Measurements from ENCODE around the gene KRTAP2-4.
"Not testable (repeated sequence)": the region's sequence is repeated elsewhere in the genome, so short reads cannot be mapped to it uniquely, and the experiment has no call there.

Gene KRTAP2-4

GRCh38 chr17:41069031-41069430, 3.4 kb upstream of the KRTAP2-4 start:
- no peak for DNase-seq

DNA sequence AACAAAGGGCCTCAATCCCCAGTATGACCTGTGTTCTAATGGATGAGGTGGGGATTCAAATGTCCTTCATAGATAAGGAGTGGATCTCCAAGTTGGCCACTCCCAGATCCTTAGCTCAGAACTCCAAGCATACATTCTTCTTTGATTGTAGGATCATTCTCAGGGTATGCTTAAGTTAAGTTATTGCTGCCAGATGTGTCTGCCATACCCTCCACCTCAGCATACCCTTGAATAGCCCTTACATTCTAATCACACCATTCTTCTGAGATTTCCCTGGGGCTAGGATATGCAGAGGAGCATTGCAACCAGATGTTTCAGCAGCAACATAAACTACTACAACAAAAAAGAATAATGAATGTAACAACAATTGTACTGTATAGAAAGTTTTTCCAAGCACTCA, 1.6 kb upstream of the KRTAP2-4 start:
- peak; percentile 62 for DNase-seq

- DNase-seq, result not testable (repeated sequence)
These were observed 526 bp downstream of the KRTAP2-4 start for GRCh38 chr17:41065016-41065689.

DNA sequence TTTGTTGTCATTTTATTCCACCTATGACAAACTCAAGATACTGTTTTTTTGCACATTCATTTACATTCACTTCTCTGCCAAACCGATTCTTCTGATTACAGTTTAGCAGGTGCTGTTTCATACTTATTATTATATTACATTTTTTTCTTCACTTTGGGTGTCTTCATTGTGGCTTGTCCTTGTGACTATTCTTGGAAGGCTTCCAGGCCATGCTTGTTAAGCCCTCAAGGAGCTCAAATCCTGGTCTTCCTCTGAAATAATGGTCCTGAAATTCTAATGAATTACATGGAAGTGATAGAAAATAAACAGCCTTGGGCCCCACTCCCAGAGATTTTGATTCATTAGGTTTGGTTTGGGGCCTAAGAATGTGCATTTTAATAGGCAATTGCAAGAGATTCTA, 1.4 kb downstream of the KRTAP2-4 start:
- DNase-seq, result no peak

DNA sequence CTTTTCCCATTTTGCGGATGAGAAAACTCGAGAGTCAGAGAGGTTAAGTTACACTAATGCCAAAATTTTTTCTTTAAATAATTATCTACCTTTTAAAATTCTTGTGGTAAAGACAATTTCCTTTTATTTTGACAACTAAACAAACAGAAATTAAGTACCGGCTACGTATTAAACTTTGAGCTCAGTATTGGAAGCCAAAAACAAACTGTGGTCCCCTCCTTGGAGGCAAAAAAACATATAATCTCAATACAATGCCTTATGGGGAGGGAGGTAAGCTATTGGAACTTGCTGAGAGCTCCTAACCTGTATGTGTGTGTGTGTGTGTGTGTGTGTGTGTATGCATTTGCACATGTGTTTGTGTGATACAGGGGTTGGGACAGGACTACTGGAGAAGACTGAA, 2.2 kb downstream of the KRTAP2-4 start:
- DNase-seq, result no peak

- DNase-seq, result peak; percentile 98
These were observed 3.7 kb downstream of the KRTAP2-4 start for GRCh38 chr17:41061964-41062363.

DNA sequence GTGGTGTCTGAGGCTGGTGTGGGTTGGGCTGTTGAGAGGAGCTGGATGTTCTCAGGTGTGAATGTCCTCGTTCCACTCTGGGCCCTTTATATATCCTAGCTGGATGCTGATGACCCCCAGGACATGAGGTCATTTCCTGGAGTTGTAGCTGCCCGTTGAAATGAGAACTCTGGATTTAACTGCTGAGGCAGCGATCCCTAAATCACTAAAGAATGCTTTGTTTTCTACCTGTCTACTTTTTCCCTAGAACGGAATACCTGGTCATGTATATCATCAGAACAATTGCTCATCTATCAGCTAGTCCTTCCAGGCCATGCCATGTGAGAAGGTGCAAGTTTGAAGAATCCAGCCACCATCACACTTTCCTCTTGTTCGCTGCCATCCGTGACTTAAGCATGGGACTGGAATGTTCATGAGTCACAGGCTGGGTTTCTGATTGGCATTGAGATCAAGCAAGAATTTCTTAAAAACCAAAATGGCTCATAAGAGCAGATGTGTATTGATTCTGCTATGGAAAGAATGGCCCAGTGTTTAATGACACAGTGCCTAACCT, 5.6 kb downstream of the KRTAP2-4 start, which contains the start of gene KRTAP2-3:
TSS of gene KRTAP2-3 (minus strand) at position 63 of the 553 bp plus-strand sequence. CDS start 64 bp downstream, outside the sequence.
- DNase-seq, result peak; percentile 98

DNA sequence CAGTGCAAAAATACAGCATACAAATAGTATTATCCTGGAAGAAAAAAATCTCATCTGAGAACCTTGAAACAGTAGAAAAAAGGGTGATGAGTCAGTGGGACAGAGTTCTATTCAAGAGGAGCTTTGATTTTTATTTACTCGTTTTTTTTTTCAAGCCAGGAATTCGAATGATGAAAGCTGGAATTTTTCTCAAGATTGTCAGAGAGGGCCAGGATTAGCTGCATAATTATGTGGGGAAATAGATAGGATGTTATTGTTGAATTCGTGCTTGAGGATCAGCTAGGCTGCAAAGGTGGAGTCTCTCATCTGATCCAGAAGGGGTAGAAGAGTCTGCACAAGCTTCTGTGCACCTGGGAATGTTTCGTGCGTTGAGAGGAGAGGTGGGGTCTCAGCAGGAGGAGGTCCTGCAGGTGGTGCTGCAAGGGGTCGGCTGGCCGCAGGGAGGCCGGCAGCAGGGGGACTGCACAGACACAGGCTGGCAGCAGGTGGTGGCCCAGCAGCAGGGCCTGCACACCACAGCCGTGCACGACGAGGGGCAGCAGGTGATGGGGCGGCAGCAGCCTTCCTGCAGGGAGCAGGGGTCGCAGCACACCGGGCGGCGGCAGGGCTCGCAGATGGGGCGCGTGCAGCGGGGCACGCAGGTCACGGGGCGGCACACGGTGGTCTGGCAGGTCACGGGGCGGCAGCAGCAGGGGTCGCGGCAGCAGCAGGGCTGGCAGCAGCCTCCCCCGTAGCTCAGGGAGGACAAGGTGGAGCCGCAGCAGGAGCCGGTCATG, 6.2 kb downstream of the KRTAP2-4 start:
- peak; percentile 96 for DNase-seq

DNA sequence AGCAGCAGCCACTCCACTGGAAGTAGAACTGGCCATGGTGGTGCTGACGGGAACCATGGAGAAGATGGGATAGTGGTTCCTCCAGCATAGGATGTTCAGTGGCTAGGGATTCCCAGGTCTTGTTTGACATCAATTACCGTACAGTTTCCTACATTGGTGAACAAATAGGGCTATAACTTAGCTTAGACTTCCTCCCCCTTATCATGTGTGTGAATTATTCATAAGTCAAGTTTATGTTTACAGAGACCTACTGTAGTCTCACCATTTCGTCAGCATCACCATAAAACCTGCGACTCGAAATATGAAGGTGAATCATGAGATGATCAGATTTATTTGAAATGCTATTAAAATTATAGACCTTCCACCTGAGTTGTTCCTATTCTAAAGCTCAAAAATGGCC, 6.9 kb downstream of the KRTAP2-4 start:
- DNase-seq, result no peak

GRCh38 chr17:41057547-41057946, 8.1 kb downstream of the KRTAP2-4 start:
- DNase-seq, result no peak

DNA sequence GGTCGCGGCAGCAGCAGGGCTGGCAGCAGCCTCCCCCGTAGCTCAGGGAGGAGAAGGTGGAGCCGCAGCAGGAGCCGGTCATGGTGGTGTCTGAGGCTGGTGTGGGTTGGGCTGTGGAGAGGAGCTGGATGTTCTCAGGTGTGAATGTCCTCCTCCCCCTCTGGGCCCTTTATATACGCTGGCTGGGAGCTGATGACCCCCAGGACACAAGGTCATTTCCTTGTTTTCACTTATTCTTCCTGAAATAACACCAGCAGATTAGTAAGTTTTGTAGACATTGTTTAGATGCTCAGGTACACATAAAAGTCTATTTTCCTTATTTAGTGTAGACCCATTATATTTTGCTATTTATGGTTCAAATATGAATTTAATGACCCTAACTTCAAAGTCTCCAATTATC, 10.5 kb downstream of the KRTAP2-4 start, which contains the start of gene KRTAP2-2:
TSS of gene KRTAP2-2 (minus strand) at position 101 of the 400 bp plus-strand sequence. CDS start at position 82, 19 bp downstream.
- DNase-seq, result not testable (repeated sequence)

DNA sequence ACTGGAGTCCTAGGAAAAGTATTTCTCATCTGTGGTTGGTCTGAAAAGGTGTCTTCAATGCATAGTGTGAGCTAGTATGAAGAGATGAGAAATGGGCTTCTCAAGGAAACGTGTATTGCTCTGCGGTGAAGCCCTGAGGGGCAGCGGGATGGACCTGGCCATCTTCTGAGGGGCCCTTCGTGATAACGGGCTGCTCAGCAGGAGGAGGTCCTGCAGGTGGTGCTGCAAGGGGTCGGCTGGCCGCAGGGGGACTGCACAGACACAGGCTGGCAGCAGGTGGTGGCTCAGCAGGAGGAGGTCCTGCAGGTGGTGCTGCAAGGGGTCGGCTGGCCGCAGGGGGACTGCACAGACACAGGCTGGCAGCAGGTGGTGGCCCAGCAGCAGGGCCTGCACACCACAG, 11.1 kb downstream of the KRTAP2-4 start:
- not testable (repeated sequence) for DNase-seq

DNA sequence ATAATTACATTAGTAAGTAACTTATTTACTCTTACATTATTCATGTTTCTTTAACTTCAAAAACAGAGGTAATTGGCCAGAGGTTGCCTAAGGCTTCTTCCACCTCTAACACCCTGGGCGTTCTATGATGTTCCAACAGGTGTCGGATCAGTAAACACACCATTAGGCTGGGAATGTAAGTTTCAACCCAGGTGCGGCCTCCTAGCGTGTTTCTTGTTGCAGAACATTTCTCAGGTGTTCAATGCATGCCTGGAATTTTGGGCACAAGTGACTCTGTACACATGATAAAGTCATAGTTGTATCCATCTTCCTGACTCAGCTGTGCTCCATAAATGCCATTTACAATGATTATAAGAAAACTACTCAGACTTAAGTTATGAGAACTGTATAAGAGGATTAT, 11.7 kb downstream of the KRTAP2-4 start:
- no peak for DNase-seq

DNA sequence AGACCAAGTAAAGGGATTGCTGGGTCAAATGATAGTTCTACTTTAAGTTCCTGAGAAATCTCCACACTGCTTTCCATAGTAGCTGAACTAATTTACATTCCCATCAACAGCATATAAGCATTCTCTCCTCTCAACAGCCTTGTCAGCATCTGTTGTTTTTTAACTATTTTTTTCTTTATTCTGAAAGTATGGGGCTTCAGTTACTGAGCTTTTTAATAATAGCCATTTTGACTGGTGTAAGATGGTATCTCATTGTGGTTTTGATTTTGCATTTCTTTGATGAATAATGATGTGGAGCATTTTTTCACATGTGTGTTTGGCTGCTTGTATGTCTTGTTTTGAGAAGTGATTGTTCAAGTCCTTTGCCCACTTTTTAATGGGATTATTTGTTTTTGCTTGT, 13.1 kb downstream of the KRTAP2-4 start:
- peak; percentile 68 for DNase-seq

GRCh38 chr17:41049110-41049509, 16.6 kb downstream of the KRTAP2-4 start:
- DNase-seq, result peak; percentile 70

- peak; percentile 80 for DNase-seq
These were observed 17.2 kb downstream of the KRTAP2-4 start for GRCh38 chr17:41048441-41048840.

DNA sequence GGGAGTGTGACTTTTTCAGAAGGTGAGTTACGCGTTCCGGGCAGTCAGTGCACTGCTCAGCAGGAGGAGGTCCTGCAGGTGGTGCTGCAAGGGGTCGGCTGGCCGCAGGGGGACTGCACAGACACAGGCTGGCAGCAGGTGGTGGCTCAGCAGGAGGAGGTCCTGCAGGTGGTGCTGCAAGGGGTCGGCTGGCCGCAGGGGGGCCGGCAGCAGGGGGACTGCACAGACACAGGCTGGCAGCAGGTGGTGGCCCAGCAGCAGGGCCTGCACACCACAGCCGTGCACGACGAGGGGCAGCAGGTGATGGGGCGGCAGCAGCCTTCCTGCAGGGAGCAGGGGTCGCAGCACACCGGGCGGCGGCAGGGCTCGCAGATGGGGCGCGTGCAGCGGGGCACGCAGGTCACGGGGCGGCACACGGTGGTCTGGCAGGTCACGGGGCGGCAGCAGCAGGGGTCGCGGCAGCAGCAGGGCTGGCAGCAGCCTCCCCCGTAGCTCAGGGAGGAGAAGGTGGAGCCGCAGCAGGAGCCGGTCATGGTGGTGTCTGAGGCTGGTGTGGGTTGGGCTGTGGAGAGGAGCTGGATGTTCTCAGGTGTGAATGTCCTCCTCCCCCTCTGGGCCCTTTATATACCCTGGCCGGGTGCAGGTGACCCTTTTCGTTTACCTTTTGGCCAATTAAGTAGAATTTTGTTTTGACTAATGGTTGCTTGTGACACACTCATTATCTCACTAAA, 18.8 kb downstream of the KRTAP2-4 start, which contains the start of gene KRTAP2-1:
TSS of gene KRTAP2-1 (minus strand) at position 582 of the 731 bp plus-strand sequence. CDS start at position 533, 49 bp downstream.
- not testable (repeated sequence) for DNase-seq

DNA sequence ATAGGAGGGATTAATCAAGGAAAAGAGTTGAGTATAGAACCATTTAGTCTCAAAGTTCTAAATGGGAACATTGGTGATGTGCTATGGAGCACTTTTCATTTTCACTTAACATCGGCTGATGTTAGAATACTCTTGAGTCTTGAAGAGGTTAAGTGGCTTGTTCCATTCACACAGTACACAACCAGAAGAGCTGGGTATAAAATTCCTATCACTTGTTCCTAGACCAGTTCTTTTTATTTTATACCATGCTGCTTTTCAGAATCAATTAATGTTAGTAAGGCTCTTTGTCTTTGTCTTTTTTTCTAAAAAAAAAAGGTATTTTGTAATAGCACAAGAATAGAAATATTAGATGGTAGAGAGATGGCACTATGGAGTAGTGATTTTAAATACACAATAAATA, 22.7 kb downstream of the KRTAP2-4 start:
- no peak for DNase-seq

DNA sequence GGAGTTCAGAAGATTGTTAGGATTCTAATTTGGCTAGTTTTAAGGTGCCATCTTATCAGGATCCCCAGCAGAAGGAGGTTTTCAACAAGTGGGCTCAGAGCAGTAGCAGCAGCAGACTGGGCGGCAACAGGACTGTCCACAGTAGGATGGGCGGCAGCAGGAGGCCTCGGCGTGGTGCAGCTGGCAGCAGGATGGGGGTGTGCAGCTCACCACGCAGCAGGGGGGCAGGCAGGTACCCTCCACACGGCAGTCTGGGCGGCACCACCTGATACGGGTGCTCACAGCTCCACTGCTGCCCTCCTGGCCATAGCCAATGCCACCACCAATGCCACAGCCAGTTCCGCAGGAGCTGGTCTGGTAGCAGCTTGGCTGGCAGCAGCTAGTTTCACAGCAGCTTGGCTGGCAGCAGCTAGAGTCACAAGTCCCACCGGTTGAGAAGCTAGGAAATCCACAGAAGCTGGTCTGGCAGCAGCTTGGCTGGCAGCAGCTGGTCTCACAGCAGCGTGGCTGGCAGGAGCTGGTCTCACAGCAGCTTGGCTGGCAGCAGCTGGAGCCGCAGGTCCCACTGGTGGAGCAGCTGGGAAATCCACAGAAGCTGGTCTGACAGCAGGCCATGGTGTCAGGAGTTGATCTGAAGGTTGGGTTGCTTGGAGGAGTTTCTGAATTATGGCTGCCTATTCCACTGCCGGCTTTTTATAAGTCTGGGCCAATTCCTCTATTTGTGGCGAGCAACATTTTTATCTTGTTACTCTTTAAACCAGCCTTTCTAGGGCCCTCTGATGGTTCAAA, 24.7 kb downstream of the KRTAP2-4 start, which contains the start of gene KRTAP1-1:
TSS of gene KRTAP1-1 (minus strand) at position 668 of the 789 bp plus-strand sequence. CDS start at position 615, 53 bp downstream.
- DNase-seq, result not testable (repeated sequence)

DNA sequence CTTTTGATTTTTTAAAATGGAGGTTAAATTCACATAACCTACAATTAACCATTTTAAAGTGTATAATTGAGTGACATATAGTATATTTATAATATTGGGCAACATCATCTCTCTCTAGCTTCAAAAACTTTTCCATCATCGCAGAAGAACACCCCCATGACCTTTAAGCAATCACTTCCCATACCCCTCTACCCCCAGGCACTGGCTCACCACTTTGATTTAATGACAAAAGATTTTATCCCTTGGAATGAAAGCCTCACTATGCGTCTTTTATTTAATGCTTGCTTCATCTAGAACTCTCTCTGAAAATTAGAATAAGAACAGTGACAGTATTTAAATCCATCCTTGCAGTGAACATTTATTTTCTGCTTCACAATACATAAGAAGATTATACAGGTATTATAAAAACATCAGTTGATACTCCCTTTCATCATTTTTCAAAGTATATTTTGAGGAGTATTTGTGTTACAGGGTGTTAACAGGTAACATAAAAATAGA, 27.8 kb downstream of the KRTAP2-4 start:
- no peak for DNase-seq

- DNase-seq, result not testable (repeated sequence)
These were observed 31.2 kb downstream of the KRTAP2-4 start, which contains the start of gene KRTAP1-3 for GRCh38 chr17:41034346-41034935. TSS of gene KRTAP1-3 (minus strand) at chr17:41034874. CDS start at chr17:41034821, 53 bp downstream.
